T-helper 22 cell (primary cell): ENCODE results near the gene ENDOG.

Experiments used
- DNase-seq: peaks from one replicate; pipeline ENCODE4 v3.0.0-alpha.2; 2020; ENCODE audit warnings: low read depth

Gene ENDOG

GRCh38 chr9:128800061-128800460, 18.2 kb upstream of the ENDOG start:
- DNase-seq: no peak

DNA sequence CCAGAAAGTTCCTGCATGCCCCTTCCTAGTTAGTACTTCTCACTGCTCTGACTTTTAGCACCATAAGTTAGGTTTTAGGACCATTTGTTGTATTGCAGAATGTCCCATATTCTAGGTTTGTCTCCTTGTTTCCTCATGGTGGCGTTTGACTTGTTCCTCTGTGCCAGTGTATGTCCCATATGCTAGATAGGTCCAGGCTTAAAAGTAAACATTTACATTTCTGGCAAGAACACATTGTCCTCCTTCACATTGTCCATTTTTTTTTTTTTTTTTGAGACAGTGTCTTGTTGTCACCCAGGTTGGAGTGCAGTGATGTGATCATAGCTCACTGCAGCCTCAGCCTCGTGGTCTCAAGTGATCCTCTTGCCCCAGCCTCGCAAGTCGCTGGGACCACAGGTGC, 15.8 kb upstream of the ENDOG start:
- no peak for DNase-seq

DNA sequence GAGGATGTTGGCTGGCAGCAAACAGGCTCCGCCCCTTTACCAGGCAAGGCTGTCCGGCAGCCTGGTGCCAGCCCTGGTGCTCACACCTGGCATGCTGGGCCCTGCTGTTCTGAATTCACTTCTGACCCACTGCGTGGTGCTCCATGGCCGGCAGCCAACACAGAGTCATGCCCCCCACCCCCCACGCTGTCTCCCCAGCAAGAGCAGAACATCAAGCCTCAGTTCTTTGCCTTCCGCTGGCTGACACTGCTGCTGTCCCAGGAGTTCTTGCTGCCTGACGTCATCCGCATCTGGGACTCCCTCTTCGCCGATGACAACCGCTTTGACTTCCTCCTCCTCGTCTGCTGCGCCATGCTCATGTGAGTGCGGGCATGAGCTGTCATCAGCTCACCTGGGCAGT, 12.6 kb upstream of the ENDOG start:
- DNase-seq: no peak

GRCh38 chr9:128807827-128808226, 10.5 kb upstream of the ENDOG start:
- no peak for DNase-seq

DNA sequence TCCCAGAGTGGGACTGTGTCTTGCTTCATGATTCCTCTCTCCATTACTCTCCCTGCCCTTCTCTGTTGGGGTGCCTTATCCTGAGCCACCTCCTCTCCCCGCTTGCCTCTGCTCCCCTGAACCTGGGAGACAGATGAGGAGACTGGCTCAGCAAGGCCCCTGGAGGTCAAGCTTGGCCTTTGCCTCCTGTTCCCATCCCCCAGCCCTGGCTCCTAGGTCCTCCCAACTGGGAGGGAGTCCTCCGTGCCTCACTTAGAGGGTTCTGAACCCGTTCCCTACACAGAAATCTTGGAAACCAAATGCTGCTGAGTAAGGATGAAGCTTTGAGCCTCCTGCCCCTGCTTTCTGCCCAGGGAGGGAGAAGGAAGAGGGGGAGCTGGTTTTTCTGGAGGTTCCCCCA, 9.8 kb upstream of the ENDOG start:
- DNase-seq: no peak

DNA sequence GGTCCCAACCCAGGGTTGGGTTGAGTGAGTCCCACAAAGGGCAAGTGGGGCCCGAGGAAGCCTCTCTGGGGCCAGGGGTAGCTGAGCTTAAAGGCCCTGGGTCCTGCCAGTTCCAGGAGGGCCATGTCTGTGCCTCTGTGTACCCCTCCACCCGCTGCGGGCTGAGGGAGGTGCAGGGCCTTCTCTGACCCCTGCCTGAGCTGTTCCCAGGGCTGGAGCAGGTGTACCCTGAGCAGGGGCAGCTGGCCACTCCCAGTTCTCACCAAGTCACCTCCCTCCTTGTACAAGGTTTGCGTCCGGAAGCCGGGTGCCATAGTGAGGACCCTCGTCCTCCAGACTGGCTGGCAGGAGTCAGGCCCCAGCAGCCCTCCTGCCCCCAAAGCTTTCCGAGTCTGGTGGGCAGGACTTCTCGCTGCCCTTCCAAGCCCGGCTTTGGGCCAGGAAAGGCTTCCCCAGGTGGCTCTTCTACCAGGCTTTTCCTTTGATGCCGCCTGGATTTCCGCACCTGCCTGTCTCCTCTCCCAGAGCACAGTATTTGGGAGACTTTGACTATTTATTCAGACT, 9.2 kb upstream of the ENDOG start:
- DNase-seq: no peak

- DNase-seq: no peak
These were observed 8.5 kb upstream of the ENDOG start for GRCh38 chr9:128809831-128810230.

DNA sequence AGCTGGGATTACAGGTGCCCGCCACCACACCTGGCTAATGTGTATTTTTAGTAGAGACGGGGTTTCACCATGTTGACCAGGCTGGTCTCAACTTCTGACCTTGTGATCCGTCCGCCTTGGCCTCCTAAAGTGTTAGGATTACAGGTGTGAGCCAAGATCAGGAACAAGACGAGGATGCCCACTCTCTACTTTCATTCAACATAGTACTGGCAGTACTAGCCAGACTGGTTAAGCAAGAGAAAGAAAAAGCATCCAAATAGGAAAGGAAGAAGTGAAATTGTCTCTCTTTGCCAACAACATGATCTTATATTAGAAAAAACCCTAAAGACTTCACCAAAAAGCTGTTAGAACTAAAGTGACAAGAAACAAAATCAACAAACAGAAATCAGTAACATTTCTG, 7.4 kb upstream of the ENDOG start:
- no peak for DNase-seq

DNA sequence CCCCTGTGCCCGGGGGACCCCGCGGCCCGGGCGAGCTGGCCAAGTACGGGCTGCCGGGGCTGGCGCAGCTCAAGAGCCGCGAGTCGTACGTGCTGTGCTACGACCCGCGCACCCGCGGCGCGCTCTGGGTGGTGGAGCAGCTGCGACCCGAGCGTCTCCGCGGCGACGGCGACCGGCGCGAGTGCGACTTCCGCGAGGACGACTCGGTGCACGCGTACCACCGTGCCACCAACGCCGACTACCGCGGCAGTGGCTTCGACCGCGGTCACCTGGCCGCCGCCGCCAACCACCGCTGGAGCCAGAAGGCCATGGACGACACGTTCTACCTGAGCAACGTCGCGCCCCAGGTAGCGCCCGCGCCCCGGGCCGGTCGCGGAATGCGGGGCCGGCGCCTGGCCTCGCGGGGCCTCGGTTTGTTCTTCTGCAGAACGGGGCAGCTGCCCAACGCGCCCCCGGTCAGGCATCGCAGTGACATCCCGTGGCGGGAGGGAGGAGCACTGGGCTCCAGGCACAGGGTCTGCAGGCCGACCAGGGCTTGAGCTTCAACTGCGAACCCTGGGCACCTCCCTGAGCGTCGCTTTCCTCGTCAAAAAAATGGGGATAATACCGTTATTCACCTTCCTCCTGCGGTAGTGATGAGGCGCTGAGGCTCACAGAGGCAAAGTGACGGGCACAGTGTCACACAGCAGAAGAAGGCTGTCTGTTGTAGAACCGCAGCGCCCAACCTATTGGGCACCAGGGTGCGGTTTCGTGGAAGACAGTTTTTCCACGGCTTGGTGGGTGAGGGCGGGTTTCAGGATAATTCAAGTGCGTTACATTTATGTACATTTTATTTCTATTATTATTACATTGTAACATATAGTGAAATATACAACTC, 777 bp downstream of the ENDOG start:
- no peak for DNase-seq

DNA sequence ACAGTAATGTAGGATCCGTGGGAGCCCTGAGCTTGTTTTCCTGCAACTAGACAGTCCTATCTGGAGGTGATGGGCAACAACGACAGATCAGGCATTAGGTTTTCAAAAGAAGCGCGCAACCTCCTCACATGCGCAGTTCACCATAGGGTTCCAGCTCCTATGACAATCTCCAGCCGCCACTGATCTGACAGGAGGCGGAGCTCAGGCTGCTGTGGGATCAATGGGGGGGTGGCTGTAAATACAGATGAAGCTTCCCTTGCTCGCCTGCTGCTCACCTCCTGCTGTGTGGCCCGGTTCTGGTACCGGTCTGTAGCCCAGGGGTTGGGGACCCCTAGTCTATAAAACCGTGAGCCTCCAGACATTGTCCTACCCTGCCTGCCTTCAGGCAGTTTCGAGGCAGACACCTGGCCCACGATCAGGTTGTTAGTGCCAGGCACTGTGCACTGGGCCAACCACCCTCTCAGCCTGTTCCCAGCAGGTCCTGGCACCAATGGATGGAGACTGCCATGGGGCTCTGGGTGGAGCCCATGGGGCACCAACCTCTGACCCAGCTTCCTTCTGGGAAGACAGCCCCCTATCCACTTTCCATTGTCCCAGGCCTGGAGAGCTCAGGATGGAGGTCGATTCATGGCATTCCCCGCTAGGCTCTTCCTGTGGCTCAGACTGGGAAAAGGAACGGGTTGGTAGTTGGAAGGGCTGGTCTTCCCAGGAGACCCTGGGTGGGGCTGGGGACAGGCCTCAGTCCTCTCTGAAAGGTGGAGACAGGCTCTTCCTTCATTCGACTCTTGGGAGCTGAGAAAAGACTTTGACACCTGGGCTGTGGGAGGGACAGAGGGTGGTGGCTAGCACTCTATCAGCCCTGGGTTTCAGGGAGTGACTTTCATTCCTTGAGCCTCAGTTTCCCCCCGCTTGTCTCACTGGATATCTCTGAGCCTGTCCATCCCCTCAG, 1.7 kb downstream of the ENDOG start:
- no peak for DNase-seq

DNA sequence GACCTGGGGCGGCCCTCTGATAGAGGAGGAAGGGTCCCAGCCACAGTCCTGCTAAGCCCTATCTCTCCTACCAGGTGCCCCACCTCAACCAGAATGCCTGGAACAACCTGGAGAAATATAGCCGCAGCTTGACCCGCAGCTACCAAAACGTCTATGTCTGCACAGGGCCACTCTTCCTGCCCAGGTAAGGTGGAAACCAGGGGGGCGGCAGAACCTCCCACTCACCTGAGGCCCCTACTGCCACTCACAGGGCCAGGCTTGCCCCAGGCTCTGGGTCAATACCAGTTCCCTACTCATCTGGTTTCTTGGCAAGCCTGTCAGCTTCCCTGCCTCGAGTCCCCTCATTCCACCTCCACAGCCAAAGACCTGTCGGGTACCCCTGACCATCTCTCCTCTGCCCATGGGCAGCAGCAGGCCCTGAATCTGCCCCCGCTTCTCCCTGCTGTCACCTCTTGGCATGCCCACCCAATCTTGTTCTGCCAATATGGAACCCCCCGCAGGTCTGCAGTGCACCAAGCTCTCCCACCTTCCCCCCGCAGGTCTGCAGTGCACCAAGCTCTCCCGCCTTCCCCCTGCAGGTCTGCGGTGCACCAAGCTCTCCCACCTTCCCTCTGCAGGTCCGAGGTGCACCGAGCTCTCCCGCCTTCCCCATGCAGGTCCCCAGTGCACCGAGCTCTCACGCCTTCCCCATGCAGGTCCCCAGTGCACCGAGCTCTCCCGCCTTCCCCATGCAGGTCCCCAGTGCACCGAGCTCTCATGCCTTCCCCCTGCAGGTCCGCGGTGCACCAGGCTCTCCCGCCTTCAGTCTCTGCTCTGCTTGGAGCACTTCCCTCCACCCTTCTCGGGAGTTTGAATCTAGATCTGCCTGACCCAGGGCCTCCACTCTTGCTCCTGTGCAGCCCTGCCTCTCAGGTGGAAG, 2.6 kb downstream of the ENDOG start:
- no peak for DNase-seq

GRCh38 chr9:128821584-128822406, 3.5 kb downstream of the ENDOG start:
- no peak for DNase-seq

DNA sequence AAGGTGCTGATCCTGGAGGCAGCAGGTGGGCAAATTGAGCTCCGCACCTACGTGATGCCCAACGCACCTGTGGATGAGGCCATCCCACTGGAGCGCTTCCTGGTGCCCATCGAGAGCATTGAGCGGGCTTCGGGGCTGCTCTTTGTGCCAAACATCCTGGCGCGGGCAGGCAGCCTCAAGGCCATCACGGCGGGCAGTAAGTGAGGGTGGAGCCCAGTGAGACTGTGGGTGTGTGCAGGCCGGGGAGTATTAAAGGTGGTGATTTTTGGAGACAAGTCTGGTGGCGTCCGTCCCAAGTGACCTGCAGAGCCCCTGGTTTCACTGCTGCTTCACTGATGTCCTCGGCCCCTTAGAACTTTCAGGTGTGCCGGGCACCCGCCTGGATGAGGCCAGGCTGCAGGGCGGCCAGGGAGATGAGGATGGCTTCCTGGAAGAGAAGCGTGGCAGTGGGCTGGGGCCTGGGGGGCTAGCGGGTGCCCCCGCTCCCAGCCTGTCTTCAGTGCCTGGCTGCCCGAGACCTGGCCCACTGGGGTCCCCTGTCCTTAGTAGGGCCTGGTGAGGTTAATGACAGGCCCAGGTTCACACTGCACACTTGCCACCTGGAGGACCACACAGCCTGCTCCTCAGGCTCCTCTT, 4.2 kb downstream of the ENDOG start:
- no peak for DNase-seq

DNA sequence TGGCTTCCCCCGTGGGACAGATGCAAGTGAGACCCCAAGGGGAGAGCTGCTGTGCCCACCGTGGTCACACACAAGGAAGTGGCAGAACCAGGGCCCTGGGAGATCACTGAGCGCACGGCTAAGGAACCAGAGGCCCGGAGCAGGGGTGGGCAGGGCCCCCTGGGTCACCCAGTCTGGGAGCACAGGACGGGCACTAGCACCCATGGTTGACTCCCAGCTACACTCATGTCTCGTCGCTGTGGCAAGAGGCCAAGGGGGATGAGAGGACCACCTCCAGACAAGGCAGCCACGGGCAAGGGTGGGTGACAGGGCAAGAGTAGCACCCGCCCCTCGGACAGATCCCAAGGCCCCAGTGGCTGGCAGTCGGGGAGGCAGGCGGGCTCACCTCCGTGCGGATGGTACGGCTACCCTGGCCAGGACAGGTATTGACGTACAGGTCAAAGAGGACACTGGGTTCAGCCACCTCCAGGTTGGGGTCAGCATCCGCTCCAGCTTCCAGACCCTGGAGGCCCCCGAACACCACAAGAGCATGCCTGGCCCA, 5.1 kb downstream of the ENDOG start:
- DNase-seq: no peak

DNA sequence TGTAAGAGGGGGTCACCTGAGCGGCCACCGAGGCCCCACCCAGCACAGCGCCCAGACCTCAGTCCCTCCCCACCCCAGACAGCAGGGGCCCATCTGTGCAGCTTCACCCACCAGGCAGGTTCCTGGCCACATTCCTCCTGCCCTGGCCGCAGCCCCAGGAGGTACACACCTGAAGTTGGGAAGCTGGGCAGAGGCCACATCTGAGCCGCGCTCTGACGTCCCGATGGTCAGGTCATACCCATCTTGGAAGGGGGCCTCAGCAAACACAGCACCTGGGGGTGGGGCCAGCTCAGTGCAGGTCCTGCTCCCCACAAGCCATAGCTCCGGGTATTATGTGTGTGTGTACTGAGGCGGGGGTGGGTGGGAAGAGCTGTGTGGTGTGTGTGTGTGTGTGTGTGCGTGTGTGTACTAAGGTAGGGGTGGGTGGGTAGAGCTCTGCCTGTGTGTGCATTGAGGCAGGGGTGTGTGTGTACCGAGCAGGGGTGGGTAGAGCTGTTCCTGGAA, 5.7 kb downstream of the ENDOG start:
- no peak for DNase-seq

GRCh38 chr9:128824911-128825310, 6.6 kb downstream of the ENDOG start:
- DNase-seq: no peak

DNA sequence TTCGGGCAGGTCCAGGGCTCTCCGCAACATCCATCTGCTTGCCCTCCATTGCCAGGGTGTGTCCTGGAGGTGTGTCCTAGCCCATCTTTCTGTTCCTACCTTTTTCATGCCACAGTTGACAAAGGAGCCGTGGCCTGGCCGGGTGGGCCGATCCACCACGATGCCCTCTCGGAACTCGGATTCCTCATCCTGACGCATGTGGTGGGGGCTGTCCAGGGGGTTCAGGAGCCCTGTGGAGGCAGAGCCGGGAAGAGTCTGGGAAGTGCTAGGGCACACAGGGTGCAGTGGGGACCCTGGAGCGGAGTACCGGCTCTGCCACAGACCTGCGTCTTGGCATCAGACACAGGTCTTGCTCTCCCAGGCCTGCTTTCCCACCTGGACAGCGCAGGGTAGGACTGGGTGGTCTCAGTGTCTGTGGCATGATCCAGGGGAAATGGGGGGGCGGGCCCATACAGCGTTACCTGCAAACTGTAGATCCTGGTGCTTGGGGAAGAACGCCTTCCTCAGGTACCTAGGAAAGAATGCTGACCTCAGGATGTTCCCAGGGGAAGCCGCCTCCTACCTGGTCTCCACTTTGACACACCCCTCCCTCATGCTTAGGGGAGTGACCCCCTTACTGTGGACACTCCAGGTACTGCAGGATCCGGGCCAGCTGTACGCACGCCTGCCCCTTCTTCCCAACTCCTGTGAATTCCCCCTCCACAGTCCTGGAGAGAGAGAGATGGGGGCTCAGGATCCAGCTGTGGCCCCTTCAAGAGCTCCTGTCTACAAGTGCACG, 7.8 kb downstream of the ENDOG start:
- DNase-seq: no peak

DNA sequence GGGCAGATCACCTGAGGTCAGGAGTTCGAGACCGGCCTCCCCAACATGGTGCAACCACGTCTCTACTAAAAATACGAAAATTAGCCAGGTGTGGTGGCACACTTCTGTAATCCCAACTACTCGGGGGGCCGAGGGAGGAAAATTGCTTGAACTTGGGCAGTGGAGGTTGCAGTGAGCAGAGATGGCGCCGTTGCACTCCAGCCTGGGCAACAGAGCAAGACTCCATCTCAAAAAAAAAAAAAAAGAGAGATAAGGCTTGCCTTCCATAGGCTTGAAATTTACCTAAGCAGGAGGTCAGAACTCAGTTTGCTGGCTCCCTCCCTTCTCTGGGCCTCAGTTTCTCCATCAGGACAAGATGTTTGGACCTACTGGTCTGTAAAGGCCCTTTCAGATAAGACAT, 10.0 kb downstream of the ENDOG start:
- no peak for DNase-seq
